ENCODE results near the gene GRIN2A. TPM values are rescaled to one million over a fixed set of nuclear protein-coding genes. Genes with fewer than 3 reads are reported as not detected.

The GRIN2A gene
- total RNA-seq, 1 donor from 2014 or later, result not detected

DNA sequence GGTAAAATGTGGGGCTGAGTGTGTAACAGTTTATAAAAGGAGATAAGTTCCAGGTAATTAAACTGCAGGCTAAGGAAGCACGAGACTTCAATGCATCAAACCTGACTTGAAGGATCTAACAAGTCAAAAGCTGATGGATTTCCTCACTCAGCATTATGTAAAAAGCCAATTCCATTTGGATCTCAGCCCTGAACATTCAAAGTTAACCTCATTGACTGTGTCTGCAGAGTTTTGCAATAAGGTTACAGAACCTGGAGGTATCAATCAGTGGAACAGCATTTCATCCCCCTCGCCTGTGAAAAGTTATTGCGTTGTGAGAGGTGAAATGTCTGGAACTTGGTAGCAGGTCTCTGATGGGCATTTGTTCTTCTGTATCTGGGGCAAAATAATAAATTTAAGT, 317.8 kb downstream of the GRIN2A start:
- H3K4me1 Mint-ChIP-seq (ENCODE audit: unreplicated experiment), result no peaks in the 10 kb centered on the region
- no peak for DNase-seq (ENCODE audit: extremely low spot score, unreplicated experiment)
- H3K9me3 Mint-ChIP-seq (ENCODE audit: unreplicated experiment), result no peaks in the 10 kb centered on the region
- no peak overlapping the region for H3K27ac Mint-ChIP-seq (ENCODE audit: unreplicated experiment)
- H3K4me3 Mint-ChIP-seq (ENCODE audit: unreplicated experiment), result no peak overlapping the region
- no peaks in the 10 kb centered on the region for H3K27me3 Mint-ChIP-seq (ENCODE audit: unreplicated experiment)
- TF ChIP-seq, protein P1, sequence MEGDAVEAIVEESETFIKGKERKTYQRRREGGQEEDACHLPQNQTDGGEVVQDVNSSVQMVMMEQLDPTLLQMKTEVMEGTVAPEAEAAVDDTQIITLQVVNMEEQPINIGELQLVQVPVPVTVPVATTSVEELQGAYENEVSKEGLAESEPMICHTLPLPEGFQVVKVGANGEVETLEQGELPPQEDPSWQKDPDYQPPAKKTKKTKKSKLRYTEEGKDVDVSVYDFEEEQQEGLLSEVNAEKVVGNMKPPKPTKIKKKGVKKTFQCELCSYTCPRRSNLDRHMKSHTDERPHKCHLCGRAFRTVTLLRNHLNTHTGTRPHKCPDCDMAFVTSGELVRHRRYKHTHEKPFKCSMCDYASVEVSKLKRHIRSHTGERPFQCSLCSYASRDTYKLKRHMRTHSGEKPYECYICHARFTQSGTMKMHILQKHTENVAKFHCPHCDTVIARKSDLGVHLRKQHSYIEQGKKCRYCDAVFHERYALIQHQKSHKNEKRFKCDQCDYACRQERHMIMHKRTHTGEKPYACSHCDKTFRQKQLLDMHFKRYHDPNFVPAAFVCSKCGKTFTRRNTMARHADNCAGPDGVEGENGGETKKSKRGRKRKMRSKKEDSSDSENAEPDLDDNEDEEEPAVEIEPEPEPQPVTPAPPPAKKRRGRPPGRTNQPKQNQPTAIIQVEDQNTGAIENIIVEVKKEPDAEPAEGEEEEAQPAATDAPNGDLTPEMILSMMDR (IDR thresholded peaks at IDR 0.05), result no peak
- no peaks in the 10 kb centered on the region for H3K36me3 Mint-ChIP-seq (ENCODE audit: unreplicated experiment)

DNA sequence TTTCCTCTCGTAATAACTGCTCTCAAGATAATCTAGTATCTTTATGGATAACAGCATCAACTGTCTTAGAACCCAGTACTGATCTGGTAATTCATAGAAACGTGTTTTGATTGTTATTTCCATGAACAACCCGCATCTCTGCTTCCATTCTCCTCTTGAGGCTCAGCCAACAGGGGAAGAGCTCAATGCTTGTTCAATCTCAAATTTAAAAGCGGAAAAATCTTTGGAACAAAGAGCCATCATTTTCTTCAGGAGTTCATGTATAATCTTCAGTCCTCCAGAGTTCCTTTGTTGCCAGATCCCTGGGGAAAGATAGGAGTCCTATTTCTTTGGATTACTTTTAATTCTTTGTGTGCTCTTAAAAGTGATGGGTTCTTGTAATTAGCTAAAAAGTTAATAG, 319.9 kb downstream of the GRIN2A start:
- no peaks in the 10 kb centered on the region for H3K27me3 Mint-ChIP-seq (ENCODE audit: unreplicated experiment)
- TF ChIP-seq, protein P1 (IDR thresholded peaks at IDR 0.05), result no peak
- no peaks in the 10 kb centered on the region for H3K36me3 Mint-ChIP-seq (ENCODE audit: unreplicated experiment)
- no peaks in the 10 kb centered on the region for H3K9me3 Mint-ChIP-seq (ENCODE audit: unreplicated experiment)
- H3K4me3 Mint-ChIP-seq (ENCODE audit: unreplicated experiment), result no peak overlapping the region
- DNase-seq (ENCODE audit: extremely low spot score, unreplicated experiment), result no peak
- no peaks in the 10 kb centered on the region for H3K4me1 Mint-ChIP-seq (ENCODE audit: unreplicated experiment)
- H3K27ac Mint-ChIP-seq (ENCODE audit: unreplicated experiment), result no peak overlapping the region

DNA sequence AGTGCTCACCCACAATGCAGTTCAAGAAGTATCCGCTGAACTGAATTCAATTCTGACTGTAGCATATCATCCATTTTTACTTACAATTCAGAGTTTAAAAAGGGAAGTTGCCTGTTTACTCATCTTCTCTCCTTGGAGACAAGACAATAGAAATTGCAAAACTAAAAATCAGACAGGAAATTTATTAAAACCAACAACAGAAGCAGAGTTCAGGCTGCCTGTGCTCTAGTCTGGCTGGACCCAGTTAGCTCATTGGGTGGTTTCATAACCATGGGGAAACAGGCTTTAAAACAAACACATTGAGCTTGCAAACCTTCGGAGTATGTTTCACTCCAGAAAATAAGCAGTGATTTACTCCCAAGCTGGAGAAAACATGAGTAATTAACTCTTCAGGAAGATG, 321.4 kb downstream of the GRIN2A start:
- Mint-ChIP-seq H3K4me1 (ENCODE audit: unreplicated experiment) (no peaks in the 10 kb centered on the region), H3K27me3 (ENCODE audit: unreplicated experiment) (no peaks in the 10 kb centered on the region), H3K27ac (ENCODE audit: unreplicated experiment) (no peak overlapping the region), H3K4me3 (ENCODE audit: unreplicated experiment) (no peak overlapping the region), H3K9me3 (ENCODE audit: unreplicated experiment) (no peaks in the 10 kb centered on the region), H3K36me3 (ENCODE audit: unreplicated experiment) (no peaks in the 10 kb centered on the region)
- TF ChIP-seq, protein P1 (IDR thresholded peaks at IDR 0.05), result no peak
- DNase-seq (ENCODE audit: extremely low spot score, unreplicated experiment), result no peak

DNA sequence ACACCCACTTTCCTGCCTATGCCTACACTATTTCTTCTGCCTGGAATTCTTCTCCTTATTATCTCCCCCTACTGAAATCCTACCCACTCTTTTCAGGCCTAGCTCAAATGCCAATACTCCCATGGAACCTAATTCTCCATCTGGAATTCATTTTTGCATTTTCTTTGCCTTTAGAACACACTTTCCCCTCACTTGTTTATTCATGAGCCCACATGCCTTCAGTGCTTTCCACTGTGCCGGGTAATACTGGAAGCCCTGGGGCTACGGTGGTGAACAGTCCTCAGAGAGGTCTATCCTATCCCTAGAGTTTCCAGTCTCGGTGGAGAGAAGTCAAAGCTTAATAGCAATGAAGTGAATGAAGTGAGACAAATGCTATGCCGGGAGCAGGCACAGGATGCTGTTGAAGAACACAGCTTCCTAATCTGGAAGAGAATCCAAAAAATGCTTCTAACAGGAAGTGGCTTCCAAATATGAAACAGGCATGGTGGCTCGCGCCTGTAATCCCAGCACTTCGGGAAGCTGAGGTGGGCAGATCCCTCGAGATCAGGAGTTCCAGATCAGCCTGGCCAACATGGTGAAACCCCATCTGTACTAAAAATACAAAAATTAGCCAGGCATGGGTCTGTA, 322.4 kb downstream of the GRIN2A start:
- no peak overlapping the region for H3K4me3 Mint-ChIP-seq (ENCODE audit: unreplicated experiment)
- no peaks in the 10 kb centered on the region for H3K9me3 Mint-ChIP-seq (ENCODE audit: unreplicated experiment)
- H3K27me3 Mint-ChIP-seq (ENCODE audit: unreplicated experiment), result no peaks in the 10 kb centered on the region
- H3K27ac Mint-ChIP-seq (ENCODE audit: unreplicated experiment), result no peak overlapping the region
- no peaks in the 10 kb centered on the region for H3K36me3 Mint-ChIP-seq (ENCODE audit: unreplicated experiment)
- no peaks in the 10 kb centered on the region for H3K4me1 Mint-ChIP-seq (ENCODE audit: unreplicated experiment)
- no peak for DNase-seq (ENCODE audit: extremely low spot score, unreplicated experiment)
- TF ChIP-seq, protein P1 (IDR thresholded peaks at IDR 0.05), result no peak

DNA sequence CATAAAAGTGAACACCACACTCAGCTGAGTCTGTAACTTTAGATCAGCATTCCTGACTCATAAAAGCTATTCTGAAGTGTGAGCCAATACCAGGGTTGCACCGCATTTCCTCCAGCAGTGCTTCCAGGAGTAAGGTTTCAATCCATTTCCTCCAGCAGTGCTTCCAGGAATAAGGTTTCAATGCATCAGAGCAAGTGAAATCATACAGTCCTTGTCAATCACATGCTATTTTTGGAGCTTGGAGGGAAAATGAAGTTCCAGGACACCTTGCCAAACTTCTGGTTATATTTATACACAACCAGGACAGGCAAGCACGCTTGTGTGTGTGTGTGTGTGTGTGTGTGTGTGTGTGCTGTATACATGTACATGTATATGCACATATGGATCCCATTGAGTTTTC, 327.6 kb downstream of the GRIN2A start:
- no peaks in the 10 kb centered on the region for H3K36me3 Mint-ChIP-seq (ENCODE audit: unreplicated experiment)

More for the DNA sequence above, 327.6 kb downstream of the GRIN2A start:
- H3K27ac Mint-ChIP-seq (ENCODE audit: unreplicated experiment), result no peak overlapping the region
- DNase-seq (ENCODE audit: extremely low spot score, unreplicated experiment), result no peak
- peaks cover 11% of the 10 kb centered on the region for H3K9me3 Mint-ChIP-seq (ENCODE audit: unreplicated experiment)
- TF ChIP-seq, protein P1 (IDR thresholded peaks at IDR 0.05), result no peak
- H3K4me1 Mint-ChIP-seq (ENCODE audit: unreplicated experiment), result no peaks in the 10 kb centered on the region
- H3K27me3 Mint-ChIP-seq (ENCODE audit: unreplicated experiment), result no peaks in the 10 kb centered on the region
- H3K4me3 Mint-ChIP-seq (ENCODE audit: unreplicated experiment), result no peak overlapping the region
